ENCODE data around the gene LYPD6.

Gene LYPD6

DNA sequence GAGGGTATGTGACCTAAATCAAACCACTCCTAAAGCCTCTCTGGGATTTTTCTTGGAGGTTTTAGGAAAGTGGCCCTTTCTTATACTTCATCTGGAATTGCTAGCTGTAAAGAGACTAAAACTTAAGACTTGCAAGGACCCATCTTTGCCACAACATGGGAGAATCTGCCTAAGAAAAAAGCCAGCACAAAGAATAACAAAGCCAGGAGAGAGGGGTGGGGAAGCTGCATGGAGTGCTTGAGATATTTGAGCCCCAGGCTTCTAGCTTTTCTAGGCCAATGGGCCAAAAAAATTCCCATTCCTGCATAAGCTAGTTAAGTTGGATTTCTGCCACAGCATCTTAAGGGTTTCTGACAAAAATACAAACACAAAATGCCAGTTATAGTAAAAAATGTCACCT is 38.5 kb upstream of the LYPD6 start:
- no peak for TF ChIP-seq TSHZ2 (CRISPR knock-in tag; IDR thresholded peaks at IDR 0.05)
- TF ChIP-seq OSR1 (CRISPR knock-in tag; IDR thresholded peaks at IDR 0.05), result no peak
- TF ChIP-seq BACH2 (CRISPR knock-in tag; IDR thresholded peaks at IDR 0.05; ENCODE audit: borderline replicate concordance), result no peak
- TF ChIP-seq ZC3H10 (CRISPR knock-in tag; IDR thresholded peaks at IDR 0.05), result no peak
- no peak for ATAC-seq

- TF ChIP-seq SNAI2 (CRISPR knock-in tag; IDR thresholded peaks at IDR 0.05) (no peak), CSRNP3 (CRISPR knock-in tag; IDR thresholded peaks at IDR 0.05) (no peak)
- no peak for ATAC-seq
Observed at GRCh38 chr2:149296031-149296430, 34.4 kb upstream of the LYPD6 start.

- TF ChIP-seq OSR1 (CRISPR knock-in tag; IDR thresholded peaks at IDR 0.05), result no peak
- TF ChIP-seq CREB5 (CRISPR knock-in tag; IDR thresholded peaks at IDR 0.05; ENCODE audit: low read depth), result 0 out of 2 replicates have a peak, but pooled peaks have one; percentile 41
- TF ChIP-seq ZFP3 (CRISPR knock-in tag; IDR thresholded peaks at IDR 0.05), result no peak
- TF ChIP-seq, protein P1, sequence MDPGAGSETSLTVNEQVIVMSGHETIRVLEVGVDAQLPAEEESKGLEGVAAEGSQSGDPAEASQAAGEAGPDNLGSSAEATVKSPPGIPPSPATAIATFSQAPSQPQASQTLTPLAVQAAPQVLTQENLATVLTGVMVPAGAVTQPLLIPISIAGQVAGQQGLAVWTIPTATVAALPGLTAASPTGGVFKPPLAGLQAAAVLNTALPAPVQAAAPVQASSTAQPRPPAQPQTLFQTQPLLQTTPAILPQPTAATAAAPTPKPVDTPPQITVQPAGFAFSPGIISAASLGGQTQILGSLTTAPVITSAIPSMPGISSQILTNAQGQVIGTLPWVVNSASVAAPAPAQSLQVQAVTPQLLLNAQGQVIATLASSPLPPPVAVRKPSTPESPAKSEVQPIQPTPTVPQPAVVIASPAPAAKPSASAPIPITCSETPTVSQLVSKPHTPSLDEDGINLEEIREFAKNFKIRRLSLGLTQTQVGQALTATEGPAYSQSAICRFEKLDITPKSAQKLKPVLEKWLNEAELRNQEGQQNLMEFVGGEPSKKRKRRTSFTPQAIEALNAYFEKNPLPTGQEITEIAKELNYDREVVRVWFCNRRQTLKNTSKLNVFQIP (CRISPR knock-in tag; IDR thresholded peaks at IDR 0.05; ENCODE audit: borderline replicate concordance, low read depth), result no peak
- TF ChIP-seq SNAI2 (CRISPR knock-in tag; IDR thresholded peaks at IDR 0.05), result no peak
- TF ChIP-seq PATZ1 (CRISPR knock-in tag; IDR thresholded peaks at IDR 0.05; ENCODE audit: borderline replicate concordance), result peak; percentile 27; the same call in 1 of the 2 replicates
- no peak for TF ChIP-seq ZNF565 (CRISPR knock-in tag; conservative IDR thresholded peaks at IDR 0.05; ENCODE audit: low read depth)
- peak; percentile 83; the same call in 1 of the 2 replicates for TF ChIP-seq CSRNP3 (CRISPR knock-in tag; IDR thresholded peaks at IDR 0.05)
- peak; percentile 98 for TF ChIP-seq ISL1 (CRISPR knock-in tag; IDR thresholded peaks at IDR 0.05)
- peak; percentile 78; the same call in 1 of the 2 replicates for TF ChIP-seq RARB (CRISPR knock-in tag; IDR thresholded peaks at IDR 0.05)
- TF ChIP-seq BACH2 (CRISPR knock-in tag; IDR thresholded peaks at IDR 0.05; ENCODE audit: borderline replicate concordance), result no peak
- TF ChIP-seq ZC3H10 (CRISPR knock-in tag; IDR thresholded peaks at IDR 0.05), result no peak
- TF ChIP-seq ZNF70 (CRISPR knock-in tag; IDR thresholded peaks at IDR 0.05), result no peak
- no peak for TF ChIP-seq ZFP30 (CRISPR knock-in tag; IDR thresholded peaks at IDR 0.05)
- no peak for TF ChIP-seq GLIS3 (CRISPR knock-in tag; IDR thresholded peaks at IDR 0.05)
- 0 out of 2 replicates have a peak, but pooled peaks have one; percentile 5 for TF ChIP-seq ESRRG (CRISPR knock-in tag; IDR thresholded peaks at IDR 0.05)
- TF ChIP-seq TCF4 (CRISPR knock-in tag; IDR thresholded peaks at IDR 0.05; ENCODE audit: borderline replicate concordance), result 0 out of 2 replicates have a peak, but pooled peaks have one; percentile 38
- TF ChIP-seq TOX (CRISPR knock-in tag; IDR thresholded peaks at IDR 0.05; ENCODE audit: borderline replicate concordance), result peak; percentile 80
- TF ChIP-seq CSDC2 (CRISPR knock-in tag; IDR thresholded peaks at IDR 0.05), result 0 out of 2 replicates have a peak, but pooled peaks have one; percentile 36
- TF ChIP-seq PPARA (CRISPR knock-in tag; IDR thresholded peaks at IDR 0.05; ENCODE audit: borderline replicate concordance), result no peak
- no peak; the same call in 1 of the 2 replicates for TF ChIP-seq TSHZ2 (CRISPR knock-in tag; IDR thresholded peaks at IDR 0.05)
- no peak for TF ChIP-seq ARNTL (CRISPR knock-in tag; IDR thresholded peaks at IDR 0.05; ENCODE audit: borderline replicate concordance, low read depth)
- TF ChIP-seq ZNF8 (CRISPR knock-in tag; IDR thresholded peaks at IDR 0.05), result no peak
- peak; percentile 92 for ATAC-seq
Observed at GRCh38 chr2:149307014-149307413, 23.4 kb upstream of the LYPD6 start.

Data from SK-N-SH treated with all-trans-retinoic acid at 6 μM for 48 hours (cell line).